B cell (primary cell): Measurements from ENCODE around the gene PVR. TPM values are rescaled to one million over a fixed set of nuclear protein-coding genes. Genes with fewer than 3 reads are reported as not detected.

Experiments used
- ATAC-seq: fragments of 200-7000 bp; cut with Tn5 transposase; one replicate; pipeline ENCODE4 v1.10.0; 2021; ENCODE audit warnings: low read depth, mild to moderate bottlenecking, moderate number of reproducible peaks, moderate library complexity
- CTCF ChIA-PET: fragments of 350-600 bp; sonication (Branson Sonifier 250); formaldehyde crosslinking; loops from one replicate; lab custom pipeline; 2021; ENCODE audit warnings: antibody characterized with exemption, inconsistent platforms; lab: Charles Lee
- POLR2A ChIA-PET: fragments of 350-600 bp; sonication (Branson Sonifier 250); formaldehyde crosslinking; loops from one replicate; lab custom pipeline; 2021; ENCODE audit warnings: antibody characterized with exemption; lab: Charles Lee
- DNase-seq: peaks from one replicate; pipeline ENCODE4 v3.0.0; 2013
- H2AFZ ChIP-seq: 2 replicates; pipeline ENCODE4 v1.6.1; 2012; ENCODE audit warnings: mild to moderate bottlenecking, low read depth, low read length; ENCODE audit not compliant: insufficient read depth, poor library complexity, severe bottlenecking
- H3K27ac ChIP-seq, 2 donors: 1 replicate in 1 of 2; 2 replicates in 1 of 2; pipeline ENCODE4 v1.5.1; 2012 to 2013; ENCODE audit warnings: low read length in 2 of 2, mild to moderate bottlenecking in 2 of 2, moderate library complexity in 1 of 2
- H3K27me3 ChIP-seq, 4 experiments: fragments of 200-600 bp in 1 of 4; sonication (generic) in 1 of 4; replicated peaks in 1 of 4; 1 replicate in 2 of 4; 2 replicates in 2 of 4; pipeline versions ENCODE4 v1.6.1 to v1.7.0; 2013 to 2016; ENCODE audit warnings: low read length in 3 of 4, mild to moderate bottlenecking in 2 of 4, mixed read lengths in 1 of 4, moderate library complexity in 1 of 4; ENCODE audit not compliant: insufficient read depth in 4 of 4, control insufficient read depth in 3 of 4; ENCODE audit errors: control extremely low read depth in 1 of 4
- H3K36me3 ChIP-seq, 2 experiments: replicated peaks in 1 of 2; 1 replicate in 1 of 2; 2 replicates in 1 of 2; pipeline versions ENCODE4 v1.6.1 to v1.7.1; 2013; ENCODE audit warnings: low read length in 1 of 2; ENCODE audit not compliant: insufficient read depth in 2 of 2, control insufficient read depth in 1 of 2; ENCODE audit errors: control extremely low read depth in 1 of 2, extremely low read depth in 1 of 2
- H3K4me1 ChIP-seq, 2 donors: fragments of 200-600 bp in 1 of 2; sonication (generic) in 1 of 2; 1 replicate in 1 of 2; 2 replicates in 1 of 2; pipeline versions ENCODE4 v1.5.1 to v1.6.1; 2013 to 2017; ENCODE audit warnings: low read length in 2 of 2; ENCODE audit not compliant: control insufficient read depth in 2 of 2, insufficient read depth in 2 of 2
- H3K4me2 ChIP-seq: replicated peaks from 2 replicates; pipeline ENCODE3; 2012; ENCODE audit warnings: mild to moderate bottlenecking, low read depth, low read length; ENCODE audit not compliant: poor library complexity, severe bottlenecking
- H3K4me3 ChIP-seq, 5 experiments: fragments of 200-600 bp in 1 of 5; sonication (generic) in 1 of 5; 1 replicate in 3 of 5; 2 replicates in 2 of 5; pipeline versions ENCODE4 v1.5.1 to v1.7.0; 2011 to 2016; ENCODE audit warnings: low read length in 4 of 5, mild to moderate bottlenecking in 4 of 5, low read depth in 2 of 5, control low read depth in 1 of 5, moderate library complexity in 1 of 5; ENCODE audit not compliant: insufficient read depth in 1 of 5; ENCODE audit errors: control extremely low read depth in 1 of 5, extremely low read depth in 1 of 5
- H3K79me2 ChIP-seq: fragments of 200-600 bp; sonication (generic); one replicate; pipeline ENCODE4 v1.6.0; 2016; ENCODE audit warnings: low read length; ENCODE audit not compliant: control insufficient read depth, insufficient read depth
- H3K9ac ChIP-seq: fragments of 200-600 bp; sonication (generic); 2 replicates; pipeline ENCODE4 v1.6.1; 2017; ENCODE audit warnings: mild to moderate bottlenecking, low read length, moderate library complexity
- H3K9me3 ChIP-seq, 3 donors: one replicate each; pipeline versions ENCODE4 v1.6.1 to v1.7.1; 2013; ENCODE audit warnings: low read length in 2 of 3; ENCODE audit not compliant: control insufficient read depth in 2 of 3, insufficient read depth in 1 of 3; ENCODE audit errors: control extremely low read depth in 1 of 3
- H4K20me1 ChIP-seq: 2 replicates; pipeline ENCODE4 v1.6.0; 2012; ENCODE audit warnings: mild to moderate bottlenecking, low read length; ENCODE audit not compliant: insufficient read depth, control insufficient read depth, poor library complexity, severe bottlenecking
- H3K27ac Mint-ChIP-seq: one replicate; pipeline ENCODE4 v1.8.0; 2021; ENCODE audit warnings: mixed read lengths
- H3K27me3 Mint-ChIP-seq: one replicate; pipeline ENCODE4 v1.8.0; 2021; ENCODE audit warnings: mixed read lengths
- H3K4me1 Mint-ChIP-seq: one replicate; pipeline ENCODE4 v1.8.0; 2021; ENCODE audit warnings: mixed read lengths
- H3K4me3 Mint-ChIP-seq: one replicate; pipeline ENCODE4 v1.8.0; 2021; ENCODE audit warnings: mixed read lengths
- H3K9me3 Mint-ChIP-seq: one replicate; pipeline ENCODE4 v1.8.0; 2022; ENCODE audit warnings: mixed read lengths; ENCODE audit not compliant: insufficient read depth
- EZH2 ChIP-seq: IDR thresholded peaks from 2 replicates; pipeline ENCODE4 v1.6.1; 2012; ENCODE audit warnings: borderline replicate concordance, low read depth, mild to moderate bottlenecking, moderate library complexity, low read length; ENCODE audit not compliant: insufficient read depth, poor library complexity, severe bottlenecking
- WGBS: methylation state at CpG from one replicate; pipeline ENCODE4 v1.1.5; 2013; ENCODE audit warnings: missing lambda C conversion rate; ENCODE audit not compliant: insufficient coverage; 5-methylcytosine and 5-hydroxymethylcytosine counted together
- intact Hi-C: fragments of 100-400 bp; cut with micrococcal nuclease; formaldehyde crosslinking; loops from one replicate; pipeline ENCODE4 v1.10.0; 2022
- polyA plus RNA-seq: library from polyadenylated mRNA; depleted of rRNA; stranded (reverse); fragments of >200 nt; gene quantifications from 2 replicates; pipeline ENCODE4 v1.2.3, GENCODE V29; 2012
- total RNA-seq, 2 donors: library from RNA; stranded (reverse); fragments of 120-200 nt in 1 of 2; gene quantifications; 1 replicate in 1 of 2; 2 replicates in 1 of 2; pipeline versions ENCODE4 v1.2.3 to v1.2.4, GENCODE V29; 2013 to 2022
- TF ChIP-seq, protein P1 (sequence below): fragments of 200-600 bp; IDR thresholded peaks from one replicate; pipeline ENCODE4 v1.8.0; 2022; ENCODE audit warnings: antibody characterized with exemption, mild to moderate bottlenecking

PVR gene
- total and polyA plus RNA-seq, 2 donors (not counting 1 experiment from before 2014, with no cell fraction given), result 0.09 to 0.67 TPM

DNA sequence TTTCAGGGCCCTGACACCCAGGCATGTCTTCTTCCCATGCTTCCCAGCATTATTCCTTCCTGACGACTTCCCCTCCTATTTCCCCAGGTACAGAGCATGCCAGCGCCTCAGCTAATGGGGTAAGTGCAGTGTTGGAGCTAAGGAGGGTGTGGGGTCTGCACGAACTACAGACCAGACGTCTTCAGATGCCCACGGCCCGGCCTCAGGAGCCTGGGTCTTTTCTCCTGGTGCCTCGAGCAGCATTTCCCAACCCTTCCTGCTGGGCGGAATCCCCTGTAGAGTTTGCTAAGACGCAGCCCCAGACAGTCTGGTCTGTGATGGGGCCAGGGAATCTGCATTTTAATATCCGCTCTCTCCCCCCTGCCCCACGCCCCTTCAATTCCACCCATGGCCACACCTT, 17.5 kb downstream of the PVR start:
- Mint-ChIP-seq H3K4me3 (no peak overlapping the region), H3K27me3 (peaks cover 6% of the 10 kb centered on the region), H3K27ac (no peak overlapping the region), H3K4me1 (peaks cover 6% of the 10 kb centered on the region), H3K9me3 (no peaks in the 10 kb centered on the region)
- Histone ChIP-seq H3K9ac (no peak overlapping the region), H3K27me3 (no peaks in the 10 kb centered on the region), H3K4me2 (no peak overlapping the region), H3K79me2 (no peaks in the 10 kb centered on the region), H3K9me3 (peaks cover 0 to 4% (median 0%) of the 10 kb centered on the region in 3 donors), H2AFZ (no peak overlapping the region), H3K36me3 (no peaks in the 10 kb centered on the region), H4K20me1 (no peaks in the 10 kb centered on the region), H3K4me1 (peaks cover 0 to 7% of the 10 kb centered on the region in 2 donors), H3K4me3 (no peak overlapping the region), H3K27ac (no peak overlapping the region)
- POLR2A ChIA-PET, result no interaction called here
- 92% methylated on average over 4 of the region's 11 CpGs for WGBS
- intact Hi-C loops, result no loop called here
- no peak for ATAC-seq
- CTCF ChIA-PET, result interaction anchor here (1.3 kb wide), 1 partner anchor 9 kb away, joined by 4 read pairs; no protein-coding TSS in a partner anchor
- no peak for DNase-seq
- no peak for TF ChIP-seq EZH2
- TF ChIP-seq, protein P1, sequence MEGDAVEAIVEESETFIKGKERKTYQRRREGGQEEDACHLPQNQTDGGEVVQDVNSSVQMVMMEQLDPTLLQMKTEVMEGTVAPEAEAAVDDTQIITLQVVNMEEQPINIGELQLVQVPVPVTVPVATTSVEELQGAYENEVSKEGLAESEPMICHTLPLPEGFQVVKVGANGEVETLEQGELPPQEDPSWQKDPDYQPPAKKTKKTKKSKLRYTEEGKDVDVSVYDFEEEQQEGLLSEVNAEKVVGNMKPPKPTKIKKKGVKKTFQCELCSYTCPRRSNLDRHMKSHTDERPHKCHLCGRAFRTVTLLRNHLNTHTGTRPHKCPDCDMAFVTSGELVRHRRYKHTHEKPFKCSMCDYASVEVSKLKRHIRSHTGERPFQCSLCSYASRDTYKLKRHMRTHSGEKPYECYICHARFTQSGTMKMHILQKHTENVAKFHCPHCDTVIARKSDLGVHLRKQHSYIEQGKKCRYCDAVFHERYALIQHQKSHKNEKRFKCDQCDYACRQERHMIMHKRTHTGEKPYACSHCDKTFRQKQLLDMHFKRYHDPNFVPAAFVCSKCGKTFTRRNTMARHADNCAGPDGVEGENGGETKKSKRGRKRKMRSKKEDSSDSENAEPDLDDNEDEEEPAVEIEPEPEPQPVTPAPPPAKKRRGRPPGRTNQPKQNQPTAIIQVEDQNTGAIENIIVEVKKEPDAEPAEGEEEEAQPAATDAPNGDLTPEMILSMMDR, result no peak

DNA sequence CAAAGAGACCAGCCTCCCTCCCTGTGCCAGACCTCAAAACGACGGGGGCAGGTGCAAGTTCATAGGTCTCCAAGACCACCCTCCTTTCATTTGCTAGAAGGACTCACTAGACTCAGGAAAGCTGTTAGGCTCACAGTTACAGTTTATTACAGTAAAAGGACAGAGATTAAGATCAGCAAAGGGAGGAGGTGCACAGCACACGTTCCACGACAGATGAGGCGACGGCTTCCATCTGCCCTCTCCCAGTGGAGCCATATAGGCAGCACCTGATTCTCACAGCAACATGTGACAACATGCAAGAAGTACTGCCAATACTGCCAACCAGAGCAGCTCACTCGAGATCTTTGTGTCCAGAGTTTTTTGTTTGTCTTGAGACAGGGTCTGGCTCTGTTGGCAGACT, 18.2 kb downstream of the PVR start:
- WGBS, result 93% methylated on average over 5 of the region's 7 CpGs
- H3K9me3 ChIP-seq, result peaks cover 0 to 4% (median 0%) of the 10 kb centered on the region in 3 donors
- no peak overlapping the region for H3K27ac ChIP-seq
- H3K4me3 ChIP-seq, result no peak overlapping the region
- H3K27ac Mint-ChIP-seq, result no peak overlapping the region
- no peaks in the 10 kb centered on the region for H4K20me1 ChIP-seq
- POLR2A ChIA-PET, result no interaction called here
- no peaks in the 10 kb centered on the region for H3K9me3 Mint-ChIP-seq
- no peaks in the 10 kb centered on the region for H3K79me2 ChIP-seq
- peaks cover 6% of the 10 kb centered on the region for H3K4me1 Mint-ChIP-seq
- no peaks in the 10 kb centered on the region for H3K27me3 ChIP-seq
- no peak for TF ChIP-seq EZH2
- TF ChIP-seq, protein P1, result no peak
- no peak overlapping the region for H3K4me2 ChIP-seq
- intact Hi-C loops, result no loop called here
- H3K4me3 Mint-ChIP-seq, result no peak overlapping the region
- CTCF ChIA-PET, result interaction anchor here (1.3 kb wide), 1 partner anchor 28 kb away, joined by 3 read pairs; no protein-coding TSS in a partner anchor
- no peaks in the 10 kb centered on the region for H3K36me3 ChIP-seq
- H3K27me3 Mint-ChIP-seq, result peaks cover 6% of the 10 kb centered on the region
- no peak for DNase-seq
- ATAC-seq, result no peak
- H3K4me1 ChIP-seq, result peaks cover 0 to 7% of the 10 kb centered on the region in 2 donors
- H2AFZ ChIP-seq, result no peak overlapping the region
- no peak overlapping the region for H3K9ac ChIP-seq
